GM12873 (cell line): Measurements from ENCODE around the gene HTR3B.

Experiments
- CTCF ChIP-seq: IDR thresholded peaks from 2 replicates; pipeline ENCODE4 v1.5.1; 2012; ENCODE audit warnings: low read depth, mild to moderate bottlenecking, moderate library complexity, low read length, control low read depth; ENCODE audit not compliant: insufficient read depth; ENCODE audit errors: missing control alignments

Gene HTR3B

GRCh38 chr11:113867843-113868503, 36.6 kb upstream of the HTR3B start:
- TF ChIP-seq CTCF: no peak

DNA sequence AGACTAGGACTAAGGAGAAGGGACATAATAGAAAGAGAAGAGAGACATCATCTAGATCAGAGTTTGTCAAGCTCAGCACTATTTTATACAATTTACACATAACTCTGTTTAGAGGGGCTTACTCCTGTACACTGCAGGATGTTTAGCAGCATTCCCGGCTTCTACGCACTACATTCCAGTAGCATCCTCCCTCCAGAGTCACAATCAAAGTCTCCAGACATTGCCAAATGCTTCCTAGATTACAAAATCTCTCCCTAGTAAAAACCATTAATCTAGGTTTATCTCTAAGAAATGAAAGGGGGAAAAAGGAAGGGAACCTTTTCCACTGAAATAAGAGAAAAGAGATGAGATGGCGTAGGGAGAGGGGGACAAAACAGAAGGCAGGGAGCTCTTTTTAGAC, 33.3 kb upstream of the HTR3B start:
- no peak for TF ChIP-seq CTCF

DNA sequence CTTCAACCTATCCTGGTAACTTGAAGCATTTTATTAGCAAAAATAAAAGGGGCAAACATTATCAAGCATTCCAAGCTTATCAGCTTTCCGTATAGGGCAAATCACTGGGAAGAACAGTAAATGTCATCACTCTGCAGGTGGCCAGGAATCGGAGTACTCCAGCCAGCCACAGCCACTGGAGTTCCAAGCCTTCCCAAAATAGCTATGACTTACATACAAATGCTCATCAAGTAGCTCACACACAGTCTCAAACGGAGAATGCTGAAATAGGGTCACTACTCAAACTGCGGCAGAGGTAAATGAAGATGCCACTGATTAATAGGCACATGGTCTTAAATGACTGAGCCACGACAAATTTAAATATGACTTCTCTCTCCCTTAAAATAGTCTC, 31.4 kb upstream of the HTR3B start:
- TF ChIP-seq CTCF: no peak

DNA sequence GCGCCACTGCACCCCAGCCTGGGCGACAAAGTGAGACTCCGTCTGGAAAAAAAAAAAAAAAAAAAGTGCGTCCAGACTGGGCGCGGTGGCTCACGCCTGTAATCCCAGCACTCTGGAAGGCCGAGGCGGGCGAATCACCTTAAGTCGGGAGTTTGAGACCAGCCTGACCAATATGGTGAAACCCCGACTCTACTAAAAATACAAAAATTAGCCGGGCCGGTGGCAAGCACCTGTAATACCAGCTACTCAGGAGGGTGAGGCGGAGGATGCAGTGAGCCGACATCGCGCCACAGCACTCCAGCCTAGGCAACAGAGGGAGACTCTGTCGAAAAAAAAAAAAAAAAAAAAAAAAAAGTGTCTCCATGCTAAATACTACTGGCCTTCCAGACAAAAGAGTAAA, 30.5 kb upstream of the HTR3B start:
- no peak for TF ChIP-seq CTCF

GRCh38 chr11:113874581-113875233, 29.9 kb upstream of the HTR3B start:
- TF ChIP-seq CTCF: no peak

GRCh38 chr11:113875234-113876073, 29.1 kb upstream of the HTR3B start, which contains the start of gene USP28:
Gene USP28, minus strand, starts transcription at chr11:113875572. Its CDS starts 71 bp downstream, at chr11:113875501.
- TF ChIP-seq CTCF: no peak
